ENCODE results near the gene ZNF25.

- TF ChIP-seq NR2C2 (CRISPR knock-in tag; IDR thresholded peaks at IDR 0.05): no peak
- no peak for TF ChIP-seq CTCF (IDR thresholded peaks at IDR 0.05)
- TF ChIP-seq ZNF416 (CRISPR knock-in tag; IDR thresholded peaks at IDR 0.05): no peak
- no peak for TF ChIP-seq ATF3 (CRISPR knock-in tag; conservative IDR thresholded peaks at IDR 0.05)
- no peak for TF ChIP-seq IRF1 (CRISPR knock-in tag; IDR thresholded peaks at IDR 0.05)
- TF ChIP-seq ZNF281 (CRISPR knock-in tag; IDR thresholded peaks at IDR 0.05): no peak
- TF ChIP-seq ATF2 (CRISPR knock-in tag; IDR thresholded peaks at IDR 0.05; ENCODE audit: borderline replicate concordance, low read depth): no peak
- no peak for TF ChIP-seq HMGXB4 (CRISPR knock-in tag; IDR thresholded peaks at IDR 0.05)
- TF ChIP-seq ZBTB43 (CRISPR knock-in tag; IDR thresholded peaks at IDR 0.05): no peak
Measured at GRCh38 chr10:38007551-38007950, 31.1 kb upstream of the ZNF25 start.
